Measurements from ENCODE around the gene SEMA3E. TPM values are rescaled to one million over a fixed set of nuclear protein-coding genes. Genes with fewer than 3 reads are reported as not detected.

The SEMA3E gene
- polyA plus RNA-seq, 1 donor from 2014 or later, result 0.98 TPM

DNA sequence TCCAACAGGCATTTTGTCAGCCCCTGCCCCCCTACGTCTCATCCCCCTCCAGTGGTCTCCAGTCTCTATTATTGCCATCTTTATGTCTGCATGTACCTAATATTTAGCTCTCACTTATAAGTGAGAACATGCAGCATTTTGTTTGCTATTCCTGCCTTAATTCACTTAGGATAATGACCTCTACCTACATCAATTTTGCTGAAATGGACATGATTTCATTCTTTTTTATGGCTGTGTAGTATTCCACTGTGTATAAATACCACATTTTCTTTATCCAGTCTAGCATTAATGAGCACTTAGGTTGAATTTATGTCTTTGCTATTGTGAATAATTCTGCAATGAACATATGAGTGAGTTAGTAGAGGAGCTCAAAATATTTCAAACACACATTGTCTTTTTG lies 229.9 kb downstream of the SEMA3E start:
- H4K20me1 ChIP-seq (ENCODE audit: insufficient read depth), result no peaks in the 10 kb centered on the region
- H2AFZ ChIP-seq (ENCODE audit: low read depth, low read length), result no peak overlapping the region
- H3F3A ChIP-seq (ENCODE audit: insufficient read depth, low read length, poor library complexity, severe bottlenecking), result no peaks in the 10 kb centered on the region
- no peaks in the 10 kb centered on the region for H3K9me3 ChIP-seq (ENCODE audit: low read length)
- H3K36me3 ChIP-seq (ENCODE audit: insufficient read depth, low read length), result no peaks in the 10 kb centered on the region
- no peak overlapping the region for H3K27ac ChIP-seq (ENCODE audit: low read length)
- no peaks in the 10 kb centered on the region for H3K9me2 ChIP-seq (ENCODE audit: insufficient read depth, low read length)
- TF ChIP-seq SMC3 (conservative IDR thresholded peaks at IDR 0.05; ENCODE audit: poor library complexity) (no peak), RAD21 (conservative IDR thresholded peaks at IDR 0.05) (no peak), POLR2AphosphoS5 (IDR thresholded peaks at IDR 0.05) (no peak), REST (IDR thresholded peaks at IDR 0.05; ENCODE audit: borderline replicate concordance) (no peak), MXI1 (conservative IDR thresholded peaks at IDR 0.05; ENCODE audit: poor library complexity, severe bottlenecking) (no peak), CTCF (IDR thresholded peaks at IDR 0.05; ENCODE audit: poor library complexity, severe bottlenecking) (no peak), TAF1 (IDR thresholded peaks at IDR 0.05; ENCODE audit: low read depth) (no peak), EZH2 (IDR thresholded peaks at IDR 0.05; ENCODE audit: borderline replicate concordance, insufficient read depth, low read length, poor library complexity, severe bottlenecking) (no peak), EP300 (conservative IDR thresholded peaks at IDR 0.05; ENCODE audit: poor library complexity, severe bottlenecking) (no peak)
- H3K4me2 ChIP-seq (ENCODE audit: low read length), result no peak overlapping the region
- H3K79me2 ChIP-seq (replicated peaks; ENCODE audit: insufficient read depth, low read length), result no peaks in the 10 kb centered on the region
- H3K27me3 ChIP-seq (ENCODE audit: insufficient read depth, low read depth, low read length), result no peaks in the 10 kb centered on the region
- no peak overlapping the region for H3K9ac ChIP-seq (ENCODE audit: low read length)
- no peak overlapping the region for H3K4me3 ChIP-seq (ENCODE audit: low read length)

DNA sequence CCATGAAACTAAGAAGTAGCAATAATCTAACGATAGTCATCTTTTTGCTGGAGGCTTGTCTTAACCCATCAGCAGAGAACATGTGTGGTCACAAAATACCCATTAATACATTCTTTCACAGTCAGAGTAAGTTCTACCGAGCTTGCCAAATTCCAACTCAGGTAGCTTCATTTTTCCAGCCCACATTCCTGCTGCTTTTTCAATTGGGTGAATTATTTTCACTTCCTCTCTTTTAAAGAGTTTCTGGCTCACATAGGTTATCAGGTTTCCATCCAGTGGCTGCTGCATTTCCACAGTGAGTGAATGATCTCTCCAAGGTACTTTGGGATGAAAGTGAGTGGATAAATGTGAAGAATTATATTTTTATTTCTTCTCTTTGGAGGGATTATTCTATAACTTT lies 233.1 kb downstream of the SEMA3E start:
- H3K79me2 ChIP-seq (replicated peaks; ENCODE audit: insufficient read depth, low read length), result no peaks in the 10 kb centered on the region
- H3K9me2 ChIP-seq (ENCODE audit: insufficient read depth, low read length), result no peaks in the 10 kb centered on the region
- no peak overlapping the region for H3K27ac ChIP-seq (ENCODE audit: low read length)
- H4K20me1 ChIP-seq (ENCODE audit: insufficient read depth), result no peaks in the 10 kb centered on the region
- no peaks in the 10 kb centered on the region for H3K27me3 ChIP-seq (ENCODE audit: insufficient read depth, low read depth, low read length)
- no peaks in the 10 kb centered on the region for H3F3A ChIP-seq (ENCODE audit: insufficient read depth, low read length, poor library complexity, severe bottlenecking)
- no peak overlapping the region for H3K4me2 ChIP-seq (ENCODE audit: low read length)
- H3K36me3 ChIP-seq (ENCODE audit: insufficient read depth, low read length), result no peaks in the 10 kb centered on the region
- no peak overlapping the region for H3K9ac ChIP-seq (ENCODE audit: low read length)
- no peaks in the 10 kb centered on the region for H3K9me3 ChIP-seq (ENCODE audit: low read length)
- TF ChIP-seq MXI1 (conservative IDR thresholded peaks at IDR 0.05; ENCODE audit: poor library complexity, severe bottlenecking) (no peak), TAF1 (IDR thresholded peaks at IDR 0.05; ENCODE audit: low read depth) (no peak), EP300 (conservative IDR thresholded peaks at IDR 0.05; ENCODE audit: poor library complexity, severe bottlenecking) (no peak), POLR2AphosphoS5 (IDR thresholded peaks at IDR 0.05) (no peak), RAD21 (conservative IDR thresholded peaks at IDR 0.05) (no peak), SMC3 (conservative IDR thresholded peaks at IDR 0.05; ENCODE audit: poor library complexity) (no peak), REST (IDR thresholded peaks at IDR 0.05; ENCODE audit: borderline replicate concordance) (no peak), EZH2 (IDR thresholded peaks at IDR 0.05; ENCODE audit: borderline replicate concordance, insufficient read depth, low read length, poor library complexity, severe bottlenecking) (no peak), CTCF (IDR thresholded peaks at IDR 0.05; ENCODE audit: poor library complexity, severe bottlenecking) (no peak)
- no peak overlapping the region for H3K4me3 ChIP-seq (ENCODE audit: low read length)
- H2AFZ ChIP-seq (ENCODE audit: low read depth, low read length), result no peak overlapping the region

Data from neural cell (in vitro differentiated cells).